SJSA1 (cell line): ENCODE results near the gene NUAK1. TPM values are rescaled to one million over a fixed set of nuclear protein-coding genes. Genes with fewer than 3 reads are reported as not detected.

Experiments
- DNase-seq, 2 experiments: peaks; one replicate each; pipeline ENCODE4 v3.0.0-alpha.2; 2015 to 2020; ENCODE audit warnings: low spot score in 2 of 2, low read depth in 1 of 2
- H3K27ac ChIP-seq: fragments of 250-450 bp; sonication (Bioruptor Pico); 2 replicates; pipeline ENCODE4 v1.5.1; 2020; ENCODE audit warnings: mild to moderate bottlenecking, moderate library complexity
- H3K27me3 ChIP-seq: fragments of 250-450 bp; sonication (Bioruptor Pico); replicated peaks from 2 replicates; pipeline ENCODE4 v1.5.1; 2020; ENCODE audit warnings: mild to moderate bottlenecking, moderate library complexity
- H3K36me3 ChIP-seq: fragments of 250-450 bp; sonication (Bioruptor Pico); 2 replicates; pipeline ENCODE4 v1.5.1; 2020; ENCODE audit warnings: mild to moderate bottlenecking
- H3K4me1 ChIP-seq: fragments of 250-450 bp; sonication (Bioruptor Pico); replicated peaks from 2 replicates; pipeline ENCODE4 v1.6.1; 2021; ENCODE audit warnings: mild to moderate bottlenecking
- H3K4me3 ChIP-seq: fragments of 250-450 bp; sonication (Bioruptor Pico); 2 replicates; pipeline ENCODE4 v1.5.1; 2020; ENCODE audit warnings: mild to moderate bottlenecking
- H3K9me3 ChIP-seq: fragments of 250-450 bp; sonication (Bioruptor Pico); replicated peaks from 2 replicates; pipeline ENCODE4 v1.5.1; 2020; ENCODE audit warnings: mild to moderate bottlenecking
- total RNA-seq: library from RNA; depleted of rRNA; stranded (reverse); fragments of >200 nt; shearing (Covaris generic); gene quantifications from 2 replicates; pipeline ENCODE4 v1.2.3, GENCODE V29; 2014

NUAK1 gene
- total RNA-seq, 1 experiment from 2014 or later = 60.6 TPM

DNA sequence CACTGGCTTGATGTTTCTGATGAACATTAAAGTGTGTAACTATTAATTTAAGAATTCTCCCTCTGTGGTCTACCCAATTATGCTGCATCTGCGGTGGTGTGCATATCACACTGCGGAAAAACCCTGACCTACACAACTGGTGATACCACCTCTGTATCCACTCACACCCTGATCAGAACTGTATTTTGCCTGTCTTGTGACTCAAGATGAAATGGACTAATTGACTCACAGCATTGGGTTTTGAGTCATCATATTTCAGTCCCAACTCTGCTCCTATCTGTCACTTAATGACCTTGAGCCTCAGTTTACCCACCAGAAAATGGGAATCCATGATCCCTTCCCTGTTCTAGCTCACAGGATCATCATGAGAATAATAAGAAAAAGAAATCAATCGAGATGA is 65.6 kb downstream of the NUAK1 start:
- Histone ChIP-seq H3K4me1 (peaks cover 34% of the 10 kb centered on the region), H3K9me3 (no peaks in the 10 kb centered on the region), H3K4me3 (no peak overlapping the region), H3K27me3 (no peaks in the 10 kb centered on the region), H3K27ac (no peak overlapping the region), H3K36me3 (peaks cover 91% of the 10 kb centered on the region)
- no peak for DNase-seq

- Histone ChIP-seq H3K4me3 (no peak overlapping the region), H3K27me3 (no peaks in the 10 kb centered on the region), H3K9me3 (no peaks in the 10 kb centered on the region)
These were observed 66.0 kb downstream of the NUAK1 start for GRCh38 chr12:106072751-106073150.

GRCh38 chr12:106071686-106072085 is 67.1 kb downstream of the NUAK1 start:
- Histone ChIP-seq H3K36me3 (peaks cover 91% of the 10 kb centered on the region), H3K4me3 (no peak overlapping the region), H3K27me3 (no peaks in the 10 kb centered on the region), H3K9me3 (no peaks in the 10 kb centered on the region), H3K27ac (no peak overlapping the region), H3K4me1 (peaks cover 28% of the 10 kb centered on the region)
- DNase-seq = no peak

More at GRCh38 chr12:106072751-106073150, 66.0 kb downstream of the NUAK1 start:
- Histone ChIP-seq H3K36me3 (peaks cover 91% of the 10 kb centered on the region), H3K27ac (no peak overlapping the region), H3K4me1 (peaks cover 31% of the 10 kb centered on the region)
- no peak for DNase-seq

DNA sequence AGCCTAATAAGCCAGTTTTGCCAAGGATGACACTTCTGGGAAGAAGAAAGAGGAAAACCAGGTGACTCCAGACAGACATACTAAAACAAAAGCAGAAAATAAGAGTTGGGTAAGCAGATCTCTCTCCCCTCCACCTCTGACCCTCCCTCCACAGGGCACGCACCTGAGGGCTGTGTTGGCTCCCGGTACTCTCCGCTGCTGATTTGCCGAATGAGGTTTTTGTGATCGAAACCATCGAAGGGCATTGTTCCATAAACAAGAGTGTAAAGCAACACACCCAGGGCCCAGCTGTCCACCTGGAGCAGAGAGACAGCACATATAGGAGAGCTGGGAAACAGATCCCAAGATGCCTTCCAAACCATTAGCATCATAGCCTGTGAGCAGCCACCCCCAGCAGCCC is 68.1 kb downstream of the NUAK1 start:
- H3K36me3 ChIP-seq = peaks cover 91% of the 10 kb centered on the region
- DNase-seq = no peak
- H3K27ac ChIP-seq = no peak overlapping the region
- H3K4me1 ChIP-seq = peaks cover 19% of the 10 kb centered on the region
- no peak overlapping the region for H3K4me3 ChIP-seq
- H3K27me3 ChIP-seq = no peaks in the 10 kb centered on the region
- H3K9me3 ChIP-seq = no peaks in the 10 kb centered on the region

GRCh38 chr12:106070147-106070546 is 68.6 kb downstream of the NUAK1 start:
- peaks cover 14% of the 10 kb centered on the region for H3K4me1 ChIP-seq
- no peak for DNase-seq
- H3K27me3 ChIP-seq = no peaks in the 10 kb centered on the region
- H3K4me3 ChIP-seq = no peak overlapping the region
- H3K36me3 ChIP-seq = peaks cover 91% of the 10 kb centered on the region
- no peak overlapping the region for H3K27ac ChIP-seq
- no peaks in the 10 kb centered on the region for H3K9me3 ChIP-seq

GRCh38 chr12:106068296-106068695 is 70.5 kb downstream of the NUAK1 start:
- no peak for DNase-seq
- H3K27ac ChIP-seq = no peak overlapping the region
- no peak overlapping the region for H3K4me3 ChIP-seq
- H3K36me3 ChIP-seq = peaks cover 96% of the 10 kb centered on the region
- no peaks in the 10 kb centered on the region for H3K27me3 ChIP-seq
- H3K9me3 ChIP-seq = no peaks in the 10 kb centered on the region
- peaks cover 3% of the 10 kb centered on the region; the same call in 1 of the 2 replicates for H3K4me1 ChIP-seq

- no peaks in the 10 kb centered on the region for H3K27me3 ChIP-seq
- no peak for DNase-seq
- no peak overlapping the region for H3K27ac ChIP-seq
- no peaks in the 10 kb centered on the region for H3K9me3 ChIP-seq
- H3K36me3 ChIP-seq = peaks cover 96% of the 10 kb centered on the region
- no peaks in the 10 kb centered on the region; the same call in 1 of the 2 replicates for H3K4me1 ChIP-seq
- H3K4me3 ChIP-seq = no peak overlapping the region
These were observed 71.0 kb downstream of the NUAK1 start for GRCh38 chr12:106067606-106068205.

GRCh38 chr12:106066726-106067325 is 71.9 kb downstream of the NUAK1 start:
- Histone ChIP-seq H3K36me3 (peaks cover 92% of the 10 kb centered on the region), H3K27ac (no peak overlapping the region), H3K4me1 (no peaks in the 10 kb centered on the region), H3K27me3 (no peaks in the 10 kb centered on the region), H3K4me3 (no peak overlapping the region), H3K9me3 (no peaks in the 10 kb centered on the region)
- DNase-seq = no peak

GRCh38 chr12:106066051-106066705 is 72.6 kb downstream of the NUAK1 start:
- Histone ChIP-seq H3K4me1 (no peaks in the 10 kb centered on the region), H3K36me3 (peaks cover 86% of the 10 kb centered on the region), H3K27ac (no peak overlapping the region), H3K4me3 (no peak overlapping the region), H3K9me3 (no peaks in the 10 kb centered on the region), H3K27me3 (no peaks in the 10 kb centered on the region)
- DNase-seq = no peak

- Histone ChIP-seq H3K9me3 (no peaks in the 10 kb centered on the region), H3K4me1 (no peaks in the 10 kb centered on the region), H3K4me3 (no peak overlapping the region), H3K27ac (no peak overlapping the region), H3K36me3 (peaks cover 79% of the 10 kb centered on the region), H3K27me3 (no peaks in the 10 kb centered on the region)
- DNase-seq = no peak
These were observed 73.2 kb downstream of the NUAK1 start for GRCh38 chr12:106065506-106065905.

- Histone ChIP-seq H3K27me3 (no peaks in the 10 kb centered on the region), H3K9me3 (no peaks in the 10 kb centered on the region), H3K4me1 (no peaks in the 10 kb centered on the region), H3K36me3 (peaks cover 71% of the 10 kb centered on the region), H3K4me3 (no peak overlapping the region), H3K27ac (no peak overlapping the region)
- DNase-seq = no peak
These were observed 74.1 kb downstream of the NUAK1 start for GRCh38 chr12:106064721-106065021.

GRCh38 chr12:106063826-106064720 is 74.7 kb downstream of the NUAK1 start:
- no peak for DNase-seq
- Histone ChIP-seq H3K4me1 (no peaks in the 10 kb centered on the region), H3K27me3 (no peaks in the 10 kb centered on the region), H3K4me3 (no peak overlapping the region), H3K27ac (no peak overlapping the region), H3K9me3 (no peaks in the 10 kb centered on the region), H3K36me3 (peaks cover 65% of the 10 kb centered on the region)

DNA sequence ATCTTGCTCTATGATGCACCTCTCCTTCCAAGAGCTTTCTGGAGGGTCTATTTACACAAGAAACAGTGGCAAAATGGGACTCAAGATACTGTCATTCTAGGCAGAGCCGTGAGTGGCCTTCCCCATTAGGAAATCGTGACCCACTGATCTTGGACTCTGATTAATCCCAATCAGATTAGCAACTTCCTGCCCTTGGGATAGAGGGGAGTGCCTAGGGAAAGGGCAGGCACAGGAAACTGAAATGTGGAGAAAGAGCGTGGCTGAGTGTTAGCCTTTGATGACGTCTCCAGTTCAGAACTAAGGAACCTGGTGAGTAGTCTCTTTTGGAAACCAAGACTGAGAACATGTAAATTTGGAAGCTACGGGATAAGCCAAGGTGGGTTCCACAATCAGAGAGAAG is 76.1 kb downstream of the NUAK1 start:
- Histone ChIP-seq H3K4me1 (no peaks in the 10 kb centered on the region), H3K4me3 (no peak overlapping the region), H3K9me3 (no peaks in the 10 kb centered on the region), H3K27me3 (no peaks in the 10 kb centered on the region), H3K27ac (no peak overlapping the region), H3K36me3 (peaks cover 51% of the 10 kb centered on the region)
- DNase-seq = no peak
